SK-N-SH (cell line): Measurements from ENCODE around the gene LRP5. TPM values are rescaled to one million over a fixed set of nuclear protein-coding genes. Genes with fewer than 3 reads are reported as not detected.

Experiments used
- CTCF ChIA-PET: fragments of 300-600, 350-600 bp; formaldehyde crosslinking; extraction: SDS; loops from one replicate; lab custom pipeline; 2021; lab: Yijun Ruan, JAX
- POLR2A ChIA-PET: fragments of 350-600 bp; sonication (Branson Sonifier 250); formaldehyde crosslinking; extraction: SDS; loops from one replicate; lab custom pipeline; 2020; ENCODE audit warnings: antibody characterized with exemption, inconsistent platforms; lab: Yijun Ruan, JAX
- DNase-seq: peaks from one replicate; pipeline ENCODE4 v3.0.0; 2012
- H2AFZ ChIP-seq: fragments of 200-600 bp; sonication (generic); 2 replicates; pipeline ENCODE4 v1.8.1; 2016; ENCODE audit warnings: antibody characterized with exemption, mild to moderate bottlenecking, low read depth
- H3F3A ChIP-seq: fragments of 200-600 bp; sonication (generic); replicated peaks from 2 replicates; pipeline ENCODE3; 2016; ENCODE audit warnings: antibody characterized with exemption, mild to moderate bottlenecking; ENCODE audit not compliant: insufficient read depth
- H3K27ac ChIP-seq, 2 experiments: fragments of 200-500 bp in 1 of 2; fragments of 200-600 bp in 1 of 2; sonication (Bioruptor generic) in 1 of 2; sonication (generic), shearing (Covaris generic) in 1 of 2; 2 replicates each; pipeline versions ENCODE4 v1.5.1 to v1.6.1; 2014 to 2016; ENCODE audit warnings: low read depth in 2 of 2, inconsistent platforms in 1 of 2, low read length in 1 of 2, mild to moderate bottlenecking in 1 of 2, mixed read lengths in 1 of 2
- H3K27me3 ChIP-seq: fragments of 200-600 bp; sonication (generic), shearing (Covaris generic); 2 replicates; pipeline ENCODE4 v1.6.1; 2016; ENCODE audit warnings: mixed run types; ENCODE audit not compliant: insufficient read depth
- H3K36me3 ChIP-seq, 2 experiments: fragments of 200-500 bp in 1 of 2; fragments of 200-600 bp in 1 of 2; sonication (Bioruptor generic) in 1 of 2; sonication (generic) in 1 of 2; replicated peaks in 1 of 2; 2 replicates each; pipeline versions ENCODE3 to v1.5.1; 2014 to 2016; ENCODE audit warnings: low read length in 1 of 2, mild to moderate bottlenecking in 1 of 2; ENCODE audit not compliant: insufficient read depth in 2 of 2, control insufficient read depth in 1 of 2
- H3K4me1 ChIP-seq, 2 experiments: fragments of 200-500 bp in 1 of 2; fragments of 200-600 bp in 1 of 2; sonication (Bioruptor generic) in 1 of 2; sonication (generic), shearing (Covaris generic) in 1 of 2; 2 replicates each; pipeline versions ENCODE4 v1.5.1 to v1.6.1; 2014 to 2016; ENCODE audit warnings: low read depth in 1 of 2, low read length in 1 of 2, mixed run types in 1 of 2; ENCODE audit not compliant: insufficient read depth in 2 of 2, control insufficient read depth in 1 of 2
- H3K4me2 ChIP-seq: fragments of 200-600 bp; sonication (generic), shearing (Covaris generic); 2 replicates; pipeline ENCODE4 v1.6.1; 2017; ENCODE audit warnings: mixed run types
- H3K4me3 ChIP-seq, 2 experiments: fragments of 200-500 bp in 1 of 2; fragments of 200-600 bp in 1 of 2; sonication (Bioruptor generic) in 1 of 2; sonication (generic), shearing (Covaris generic) in 1 of 2; 2 replicates each; pipeline versions ENCODE4 v1.5.1 to v1.8.1; 2014 to 2016; ENCODE audit warnings: low read depth in 2 of 2, inconsistent platforms in 1 of 2, low read length in 1 of 2, mild to moderate bottlenecking in 1 of 2, mixed read lengths in 1 of 2, moderate library complexity in 1 of 2
- H3K79me2 ChIP-seq: fragments of 200-600 bp; sonication (generic); 2 replicates; pipeline ENCODE4 v1.8.1; 2017; ENCODE audit warnings: mild to moderate bottlenecking; ENCODE audit not compliant: insufficient read depth
- H3K9ac ChIP-seq: fragments of 200-600 bp; sonication (generic); 2 replicates; pipeline ENCODE4 v1.6.1; 2017; ENCODE audit warnings: mixed run types
- H3K9me2 ChIP-seq: fragments of 200-600 bp; sonication (generic); 2 replicates; pipeline ENCODE4 v1.6.1; 2017; ENCODE audit warnings: mixed run types
- H3K9me3 ChIP-seq: fragments of 200-600 bp; sonication (generic); 2 replicates; pipeline ENCODE4 v1.6.1; 2017; ENCODE audit warnings: mixed run types, mild to moderate bottlenecking, moderate library complexity
- H4K20me1 ChIP-seq: fragments of 200-600 bp; sonication (generic); 2 replicates; pipeline ENCODE4 v1.6.1; 2017; ENCODE audit warnings: mild to moderate bottlenecking, mixed run types; ENCODE audit not compliant: insufficient read depth
- ELF1 ChIP-seq: IDR thresholded peaks from 2 replicates; pipeline ENCODE4 v1.4.0; 2012
- GATA2 ChIP-seq: sonication (generic); formaldehyde crosslinking; IDR thresholded peaks from 2 replicates; pipeline ENCODE4 v1.5.0; 2020; ENCODE audit warnings: mild to moderate bottlenecking, missing genetic modification reagents
- JUND ChIP-seq: IDR thresholded peaks from 2 replicates; pipeline ENCODE4 v1.4.0; 2012
- MEF2A ChIP-seq: IDR thresholded peaks from 2 replicates; pipeline ENCODE4 v1.4.0; 2012; ENCODE audit warnings: low read depth, borderline replicate concordance
- MXI1 ChIP-seq: IDR thresholded peaks from 2 replicates; pipeline ENCODE4 v1.6.1; 2012; ENCODE audit warnings: mild to moderate bottlenecking, low read depth, low read length, improper control_type of control experiment
- NFIC ChIP-seq: IDR thresholded peaks from 2 replicates; pipeline ENCODE4 v1.4.0; 2012; ENCODE audit warnings: borderline replicate concordance
- POLR2AphosphoS5 ChIP-seq: IDR thresholded peaks from 2 replicates; pipeline ENCODE4 v1.6.1; 2012; ENCODE audit warnings: low read depth, low read length
- TCF12 ChIP-seq: IDR thresholded peaks from 2 replicates; pipeline ENCODE4 v1.4.0; 2012
- TEAD4 ChIP-seq: IDR thresholded peaks from 2 replicates; pipeline ENCODE4 v1.4.0; 2012; ENCODE audit warnings: mild to moderate bottlenecking, borderline replicate concordance; ENCODE audit not compliant: insufficient read depth
- WGBS: methylation state at CpG from one replicate; pipeline ENCODE4 v1.1.6; 2017; ENCODE audit warnings: low lambda C conversion rate; 5-methylcytosine and 5-hydroxymethylcytosine counted together
- polyA plus RNA-seq, 3 experiments: library from polyadenylated mRNA; depleted of rRNA; stranded (reverse); fragments of >200 nt; gene quantifications; 2 replicates each; pipeline ENCODE4 v1.2.3, GENCODE V29; 2012
- TF ChIP-seq, protein P1 (sequence below): IDR thresholded peaks from 2 replicates; pipeline ENCODE4 v1.4.0; 2012; ENCODE audit warnings: low read depth, borderline replicate concordance
- TF ChIP-seq, protein P2 (sequence below): IDR thresholded peaks from 2 replicates; pipeline ENCODE4 v1.6.1; 2012; ENCODE audit warnings: mild to moderate bottlenecking, low read depth, low read length, moderate library complexity

The LRP5 gene
- polyA plus RNA-seq, 1 of the 3 experiments (the other 2 are of a cell fraction) = 15.0 TPM

DNA sequence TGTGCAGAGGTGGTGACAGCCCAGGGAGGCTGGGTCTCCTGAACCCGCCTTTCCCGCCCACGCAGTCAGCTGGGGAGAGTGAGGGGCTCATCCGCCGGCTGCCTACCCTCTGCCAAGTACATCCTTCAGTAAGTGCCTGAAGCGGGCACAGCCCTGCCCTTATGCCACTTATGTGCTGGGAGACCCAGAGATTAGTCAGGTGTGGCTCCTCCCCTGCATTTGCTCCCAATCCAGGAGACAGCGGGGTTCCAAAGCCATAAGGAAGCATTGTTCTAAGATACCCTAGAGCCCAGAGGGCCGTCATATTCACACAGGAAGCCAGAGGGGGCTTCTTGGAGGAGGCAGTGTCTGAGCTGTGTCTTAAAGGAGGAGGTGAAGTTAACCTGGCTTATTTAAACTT lies 142.4 kb downstream of the LRP5 start:
- Histone ChIP-seq H3K4me1 (no peaks in the 10 kb centered on the region; a peak in 1 of 4 replicates), H3K4me3 (no peak overlapping the region), H3F3A (peaks cover 4% of the 10 kb centered on the region), H3K27ac (no peak overlapping the region), H3K9ac (no peak overlapping the region), H3K4me2 (no peak overlapping the region), H2AFZ (no peak overlapping the region), H4K20me1 (no peaks in the 10 kb centered on the region), H3K36me3 (peaks cover 0 to 1% of the 10 kb centered on the region in 2 experiments), H3K27me3 (no peaks in the 10 kb centered on the region), H3K79me2 (no peaks in the 10 kb centered on the region), H3K9me3 (no peaks in the 10 kb centered on the region), H3K9me2 (no peaks in the 10 kb centered on the region)
- TF ChIP-seq ELF1 = no peak
- TF ChIP-seq MEF2A = no peak
- TF ChIP-seq TCF12 = no peak
- no peak for TF ChIP-seq NFIC
- TF ChIP-seq, protein P1, sequence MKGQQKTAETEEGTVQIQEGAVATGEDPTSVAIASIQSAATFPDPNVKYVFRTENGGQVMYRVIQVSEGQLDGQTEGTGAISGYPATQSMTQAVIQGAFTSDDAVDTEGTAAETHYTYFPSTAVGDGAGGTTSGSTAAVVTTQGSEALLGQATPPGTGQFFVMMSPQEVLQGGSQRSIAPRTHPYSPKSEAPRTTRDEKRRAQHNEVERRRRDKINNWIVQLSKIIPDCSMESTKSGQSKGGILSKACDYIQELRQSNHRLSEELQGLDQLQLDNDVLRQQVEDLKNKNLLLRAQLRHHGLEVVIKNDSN = no peak
- no peak for TF ChIP-seq JUND
- no peak for TF ChIP-seq MXI1
- DNase-seq = no peak
- ChIA-PET POLR2A (no interaction called here), CTCF (no interaction called here)
- 93% methylated on average over 8 of the region's 8 CpGs for WGBS

DNA sequence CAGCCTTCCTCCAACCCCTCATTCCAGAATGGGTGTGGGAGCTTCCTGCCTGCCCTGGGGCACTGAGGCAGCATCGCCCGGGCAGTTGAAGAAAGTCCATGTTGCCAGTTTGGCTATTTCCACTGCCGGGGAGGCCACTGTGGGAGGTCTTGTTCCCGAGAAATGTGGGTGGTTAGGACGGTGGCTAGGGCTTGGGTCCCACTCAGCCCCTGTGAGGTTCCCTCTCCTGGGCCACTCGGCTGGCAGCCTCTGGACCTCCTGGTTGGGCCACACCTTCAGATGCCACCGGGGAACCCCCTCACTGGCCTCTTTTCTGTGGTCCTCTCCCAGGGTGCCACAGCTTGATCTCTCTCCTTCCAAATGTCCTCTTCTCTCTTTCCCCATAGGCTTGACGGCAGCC lies 143.1 kb downstream of the LRP5 start:
- H3K9me3 ChIP-seq = no peaks in the 10 kb centered on the region
- no peak overlapping the region for H2AFZ ChIP-seq
- CTCF ChIA-PET = interaction anchor here (0.7 kb wide), 1 partner anchor 9 kb away, joined by 3 read pairs; no protein-coding TSS in a partner anchor
- H3K27ac ChIP-seq = no peak overlapping the region
- H3K9ac ChIP-seq = no peak overlapping the region
- no peak overlapping the region for H3K4me3 ChIP-seq
- TF ChIP-seq, protein P2, sequence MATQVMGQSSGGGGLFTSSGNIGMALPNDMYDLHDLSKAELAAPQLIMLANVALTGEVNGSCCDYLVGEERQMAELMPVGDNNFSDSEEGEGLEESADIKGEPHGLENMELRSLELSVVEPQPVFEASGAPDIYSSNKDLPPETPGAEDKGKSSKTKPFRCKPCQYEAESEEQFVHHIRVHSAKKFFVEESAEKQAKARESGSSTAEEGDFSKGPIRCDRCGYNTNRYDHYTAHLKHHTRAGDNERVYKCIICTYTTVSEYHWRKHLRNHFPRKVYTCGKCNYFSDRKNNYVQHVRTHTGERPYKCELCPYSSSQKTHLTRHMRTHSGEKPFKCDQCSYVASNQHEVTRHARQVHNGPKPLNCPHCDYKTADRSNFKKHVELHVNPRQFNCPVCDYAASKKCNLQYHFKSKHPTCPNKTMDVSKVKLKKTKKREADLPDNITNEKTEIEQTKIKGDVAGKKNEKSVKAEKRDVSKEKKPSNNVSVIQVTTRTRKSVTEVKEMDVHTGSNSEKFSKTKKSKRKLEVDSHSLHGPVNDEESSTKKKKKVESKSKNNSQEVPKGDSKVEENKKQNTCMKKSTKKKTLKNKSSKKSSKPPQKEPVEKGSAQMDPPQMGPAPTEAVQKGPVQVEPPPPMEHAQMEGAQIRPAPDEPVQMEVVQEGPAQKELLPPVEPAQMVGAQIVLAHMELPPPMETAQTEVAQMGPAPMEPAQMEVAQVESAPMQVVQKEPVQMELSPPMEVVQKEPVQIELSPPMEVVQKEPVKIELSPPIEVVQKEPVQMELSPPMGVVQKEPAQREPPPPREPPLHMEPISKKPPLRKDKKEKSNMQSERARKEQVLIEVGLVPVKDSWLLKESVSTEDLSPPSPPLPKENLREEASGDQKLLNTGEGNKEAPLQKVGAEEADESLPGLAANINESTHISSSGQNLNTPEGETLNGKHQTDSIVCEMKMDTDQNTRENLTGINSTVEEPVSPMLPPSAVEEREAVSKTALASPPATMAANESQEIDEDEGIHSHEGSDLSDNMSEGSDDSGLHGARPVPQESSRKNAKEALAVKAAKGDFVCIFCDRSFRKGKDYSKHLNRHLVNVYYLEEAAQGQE = no peak
- TF ChIP-seq TEAD4 (no peak), NFIC (no peak), POLR2AphosphoS5 (no peak), MXI1 (no peak), GATA2 (CRISPR knock-in tag) (no peak)
- no peaks in the 10 kb centered on the region for H3K79me2 ChIP-seq
- no peaks in the 10 kb centered on the region for H3K9me2 ChIP-seq
- H4K20me1 ChIP-seq = no peaks in the 10 kb centered on the region
- no peaks in the 10 kb centered on the region for H3K36me3 ChIP-seq
- DNase-seq = no peak
- no peaks in the 10 kb centered on the region for H3K27me3 ChIP-seq
- H3K4me2 ChIP-seq = no peak overlapping the region
- WGBS = 94% methylated on average over 3 of the region's 8 CpGs
- POLR2A ChIA-PET = no interaction called here
- H3F3A ChIP-seq = peaks cover 5% of the 10 kb centered on the region
- no peaks in the 10 kb centered on the region; a peak in 1 of 4 replicates for H3K4me1 ChIP-seq
